Keratinocyte (primary cell): ENCODE data around the gene EHHADH.

Source experiments
- CTCF ChIP-seq, 3 experiments: IDR thresholded peaks in 1 of 3; conservative IDR thresholded peaks in 1 of 3; optimal IDR thresholded peaks in 1 of 3; 2 replicates in 2 of 3; 3 replicates in 1 of 3; pipeline versions ENCODE3 to v1.5.1; 2011; ENCODE audit warnings: low read length in 3 of 3, mild to moderate bottlenecking in 3 of 3, moderate library complexity in 2 of 3, control low read depth in 1 of 3, inconsistent platforms in 1 of 3; ENCODE audit not compliant: insufficient read depth in 2 of 3; ENCODE audit errors: extremely low read depth in 1 of 3
- EZH2 ChIP-seq: IDR thresholded peaks from one replicate; pipeline ENCODE4 v1.6.1; 2012; ENCODE audit warnings: inconsistent platforms, mild to moderate bottlenecking, low read length, moderate library complexity

- no peak for TF ChIP-seq CTCF (optimal IDR thresholded peaks at IDR 0.05 in 1 of 3, IDR thresholded peaks at IDR 0.05 in 1 of 3, conservative IDR thresholded peaks at IDR 0.05 in 1 of 3; ENCODE audit: extremely low read depth in 1 of 3, insufficient read depth in 2 of 3, low read length in 3 of 3)
- no peak for TF ChIP-seq EZH2
Measured at GRCh38 chr3:185161761-185162160, 92.1 kb downstream of the EHHADH start.
